Anterior cingulate cortex (tissue), 58 donors: Measurements from ENCODE around the gene UBE2E2.

ENCODE experiments used
- DNase-seq, 58 donors: peaks; one replicate each; lab custom pipeline; 2025; lab: John Stamatoyannopoulos, UW

Gene UBE2E2

DNA sequence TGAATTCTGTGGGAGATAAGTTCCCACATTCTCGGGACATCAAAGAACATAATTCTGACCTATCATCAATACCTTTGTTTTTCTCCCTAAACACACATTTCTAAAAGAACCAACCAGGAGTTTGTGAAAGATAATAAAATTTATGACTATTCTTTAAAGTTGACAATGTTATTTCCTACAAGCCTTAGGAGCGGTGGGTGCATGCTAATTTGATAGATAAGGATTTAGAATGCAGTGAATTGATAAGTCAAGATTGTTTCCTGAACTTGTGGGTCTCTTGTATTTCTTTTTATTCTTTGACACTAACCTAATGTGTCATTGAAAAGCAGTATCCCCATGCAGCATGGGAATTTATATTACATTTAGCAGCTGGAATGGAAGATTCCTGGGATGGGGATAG lies 10.3 kb upstream of the UBE2E2 start:
- DNase-seq, result no peak

DNA sequence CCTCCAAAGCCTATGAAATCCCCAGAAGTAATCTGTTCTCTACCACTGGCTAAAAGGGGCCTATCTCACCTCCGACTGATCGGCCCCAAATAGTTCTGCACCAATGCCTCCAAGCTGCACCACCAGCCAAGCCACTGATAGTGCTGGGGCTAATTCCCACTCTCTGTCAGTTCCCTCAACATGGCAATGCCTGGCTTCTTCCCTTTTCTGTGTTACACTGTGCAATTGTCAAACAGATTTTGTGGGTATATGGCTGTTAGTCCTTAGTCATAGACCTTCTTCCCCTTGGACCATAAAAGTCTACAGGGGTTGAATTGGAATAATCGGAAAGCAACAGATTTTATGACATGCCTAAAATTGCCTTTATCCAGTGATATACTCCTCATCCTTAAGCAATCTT lies 9.3 kb upstream of the UBE2E2 start:
- DNase-seq, result no peak

DNA sequence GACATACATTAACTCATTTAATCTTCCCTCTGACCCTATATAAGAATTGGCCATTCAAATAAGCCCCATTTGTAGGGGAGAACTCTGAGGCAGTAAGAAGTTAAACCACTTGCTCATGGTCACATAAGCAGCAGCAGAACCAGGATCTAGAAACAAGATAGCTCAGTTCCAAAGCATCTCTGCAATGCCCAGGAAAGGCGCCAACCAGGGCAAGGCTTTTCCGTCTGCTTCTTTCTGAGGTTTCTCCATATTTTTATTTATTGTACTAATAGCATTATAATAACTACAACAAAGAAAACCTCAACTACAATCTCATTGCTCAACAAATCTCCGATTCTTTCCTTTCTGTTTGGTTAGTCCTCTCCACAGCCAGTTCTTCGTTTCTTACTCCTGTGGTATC lies 4.3 kb upstream of the UBE2E2 start:
- no peak for DNase-seq

DNA sequence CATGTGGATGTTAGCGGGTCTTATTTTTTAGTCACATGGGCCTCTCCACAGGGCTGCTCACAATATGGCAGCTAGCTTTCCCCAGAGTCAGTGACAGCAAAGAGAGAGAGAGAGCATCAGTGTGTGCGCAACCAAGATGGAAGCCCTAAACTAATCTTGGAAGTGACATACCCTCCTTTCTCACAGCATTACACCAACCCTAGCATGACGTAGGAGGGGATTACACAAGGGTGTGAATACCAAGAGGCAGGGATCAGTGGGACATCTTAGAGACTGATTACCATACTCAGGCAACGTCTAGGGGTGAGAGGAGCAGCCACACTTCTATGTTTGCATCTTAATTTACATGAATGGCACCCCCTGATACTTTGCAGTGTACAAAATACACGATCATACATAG lies 3.5 kb upstream of the UBE2E2 start:
- no peak for DNase-seq

GRCh38 chr3:23201154-23201838 lies 1.8 kb upstream of the UBE2E2 start:
- no peak for DNase-seq

- peak in 38 of 58 donors; percentile 23 to 83 (median 64) for DNase-seq
These were observed 765 bp upstream of the UBE2E2 start for GRCh38 chr3:23202203-23202920.

DNA sequence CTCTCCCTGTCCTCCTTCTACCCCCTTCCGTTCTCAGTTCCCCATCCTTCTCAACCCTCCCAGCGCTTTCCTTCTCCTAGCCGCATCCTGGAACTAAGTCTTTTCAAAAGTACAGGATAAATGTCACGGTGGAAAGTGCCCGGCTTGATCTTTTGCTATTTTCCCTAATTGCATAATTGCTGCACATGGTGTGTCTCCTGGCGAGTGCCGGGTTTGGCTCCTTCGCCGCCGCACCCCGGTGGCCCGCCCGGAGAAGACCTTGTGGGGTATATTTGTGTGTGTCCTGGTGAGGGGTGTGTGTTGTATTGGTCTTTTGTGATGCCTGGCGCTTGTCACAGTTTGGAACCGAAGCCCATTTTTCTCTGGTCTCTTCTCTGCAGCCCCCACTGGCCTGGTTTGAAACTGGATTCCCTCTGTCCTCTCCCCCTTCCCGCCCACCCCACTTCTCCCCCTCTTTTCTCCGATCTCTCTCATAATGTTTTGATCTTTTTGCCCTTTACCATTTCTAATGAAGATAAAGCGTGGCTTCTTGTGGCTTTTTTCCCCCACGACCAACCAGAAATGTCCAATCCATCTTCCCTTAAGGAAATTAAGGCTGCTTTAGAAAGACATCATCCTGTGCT lies 692 bp downstream of the UBE2E2 start:
- peak in 37 of 58 donors; percentile 9 to 70 (median 46) for DNase-seq

- no peak for DNase-seq
These were observed 3.2 kb downstream of the UBE2E2 start for GRCh38 chr3:23206366-23206765.

GRCh38 chr3:23209103-23209502 lies 6.0 kb downstream of the UBE2E2 start:
- no peak for DNase-seq

DNA sequence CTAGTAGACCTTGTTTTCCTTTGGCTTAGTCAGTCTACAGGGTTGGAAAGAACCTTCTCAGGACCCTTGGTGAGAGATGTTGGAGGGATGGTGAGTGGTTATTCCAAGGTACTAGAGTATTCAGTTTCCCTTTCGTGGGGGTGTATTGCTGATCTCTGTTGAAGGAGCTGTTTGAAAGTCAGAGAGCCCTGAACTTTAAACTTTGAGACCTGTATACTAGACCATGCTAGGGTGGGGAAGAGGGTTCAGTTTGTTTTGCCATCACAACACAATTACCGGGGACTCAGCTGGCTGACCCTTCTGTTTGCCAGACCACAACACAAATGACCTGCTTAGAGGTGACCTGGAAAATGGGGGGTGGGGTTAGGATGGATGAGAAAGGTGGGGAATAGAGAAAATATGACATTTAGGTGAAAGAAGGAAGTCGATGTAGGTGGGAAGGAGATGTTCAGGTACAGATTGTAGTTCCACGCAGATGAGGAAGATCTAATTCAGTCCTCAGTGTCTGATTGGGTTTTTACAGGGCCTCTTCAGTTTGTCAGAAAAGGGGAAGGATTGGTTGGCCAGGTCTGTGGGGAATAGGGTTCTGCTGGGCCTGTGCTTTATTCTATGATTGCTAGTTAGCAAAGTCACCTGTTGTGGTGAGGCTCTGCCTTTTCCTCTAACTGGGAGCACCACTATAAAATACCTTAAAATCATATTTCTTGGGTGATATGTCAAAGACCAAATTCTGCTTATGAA lies 6.8 kb downstream of the UBE2E2 start:
- no peak for DNase-seq

GRCh38 chr3:23213813-23214212 lies 10.7 kb downstream of the UBE2E2 start:
- no peak for DNase-seq

DNA sequence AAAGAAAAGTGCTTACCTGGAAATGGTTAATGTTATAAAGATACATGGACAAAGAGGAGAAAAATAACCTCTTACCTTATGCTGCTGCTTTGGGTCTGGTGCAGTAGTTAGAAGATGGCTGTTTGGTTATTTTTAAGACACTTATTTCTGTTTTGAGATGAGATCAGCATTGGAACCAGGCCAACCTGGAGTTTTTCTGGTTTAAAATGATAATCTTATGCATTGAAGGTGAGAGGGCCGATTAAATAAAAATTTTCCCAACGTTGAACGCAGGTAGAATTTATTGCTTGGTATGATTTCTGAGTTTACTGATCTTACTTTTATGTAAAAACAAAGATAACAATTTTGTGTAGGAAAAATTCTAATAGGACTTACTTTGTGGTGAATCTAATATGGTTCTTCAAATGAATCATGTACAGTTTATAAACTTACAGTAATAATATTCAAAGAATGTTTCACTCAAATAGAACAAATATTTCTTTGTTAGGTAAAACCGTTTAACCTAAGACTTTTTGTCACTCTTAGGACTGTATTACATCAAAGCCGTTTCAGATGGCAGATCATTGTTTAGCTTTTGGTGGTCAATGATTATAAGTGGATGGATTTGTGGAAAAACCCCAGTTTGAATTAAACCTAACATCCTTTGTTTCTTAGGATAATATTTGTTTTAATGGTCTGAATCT lies 14.9 kb downstream of the UBE2E2 start:
- peak in 1 of 58 donors; percentile 13 for DNase-seq

- DNase-seq, result no peak
These were observed 16.0 kb downstream of the UBE2E2 start for GRCh38 chr3:23219117-23219516.

DNA sequence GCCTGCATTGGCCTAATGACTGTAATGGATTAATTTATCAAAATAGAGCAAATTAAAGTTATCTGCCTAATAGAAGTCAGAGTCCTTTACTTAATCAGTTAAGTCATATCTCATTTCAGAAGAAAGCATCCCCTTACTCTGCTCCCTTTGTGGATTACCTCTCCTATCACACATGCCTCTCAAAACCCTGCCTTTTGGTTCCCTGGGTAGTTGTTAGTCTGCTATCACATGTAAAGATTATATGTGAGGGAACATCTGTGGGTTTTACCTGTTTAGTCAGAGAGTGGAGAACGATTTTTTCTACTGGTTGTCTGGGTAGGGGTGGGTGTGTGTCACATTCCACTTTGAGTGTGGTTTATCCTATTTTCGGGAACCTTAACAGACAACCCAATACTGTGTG lies 16.4 kb downstream of the UBE2E2 start:
- DNase-seq, result no peak

DNA sequence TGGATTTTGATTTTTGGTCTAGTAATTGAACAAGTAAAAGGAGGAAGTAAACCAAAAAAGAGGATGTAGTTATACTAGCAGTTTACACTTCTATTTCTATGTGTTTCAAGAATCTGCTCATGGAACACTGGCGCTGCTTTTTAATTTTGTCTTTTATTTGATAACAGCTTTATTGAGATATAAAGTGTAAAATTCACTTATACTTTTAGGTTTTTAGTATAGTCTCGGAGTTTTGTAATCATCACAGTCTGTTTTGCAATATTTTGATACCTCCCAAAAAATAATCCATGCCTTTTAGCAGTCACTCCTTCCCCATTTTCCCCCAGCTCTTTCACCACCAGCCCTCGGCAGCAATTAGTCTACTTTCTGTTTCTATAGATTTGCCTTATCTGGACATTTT lies 18.0 kb downstream of the UBE2E2 start:
- no peak for DNase-seq

- no peak for DNase-seq
These were observed 28.9 kb downstream of the UBE2E2 start for GRCh38 chr3:23232016-23232415.

- DNase-seq, result no peak
These were observed 29.7 kb downstream of the UBE2E2 start for GRCh38 chr3:23232854-23233253.

DNA sequence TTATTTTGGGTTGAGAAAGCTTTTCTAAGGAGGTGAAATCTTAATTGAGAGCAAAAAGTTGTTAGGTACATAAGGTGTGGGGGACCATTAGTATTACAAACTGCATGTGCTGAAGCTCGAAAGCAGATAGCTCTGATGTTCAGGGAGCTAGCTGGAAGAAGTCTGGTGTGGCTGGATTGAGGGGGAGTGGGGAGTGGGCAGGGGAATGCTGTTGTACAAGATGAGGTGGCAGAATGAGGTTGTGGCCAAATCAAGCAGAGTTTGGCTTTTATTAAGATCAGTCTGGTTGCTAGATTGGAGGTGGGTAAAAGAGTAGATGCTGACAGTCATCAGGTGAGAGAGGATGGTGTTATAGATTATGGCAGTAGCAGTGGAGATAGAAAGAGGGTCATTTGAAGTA lies 32.1 kb downstream of the UBE2E2 start:
- no peak for DNase-seq

GRCh38 chr3:23236890-23237289 lies 33.8 kb downstream of the UBE2E2 start:
- DNase-seq, result no peak

DNA sequence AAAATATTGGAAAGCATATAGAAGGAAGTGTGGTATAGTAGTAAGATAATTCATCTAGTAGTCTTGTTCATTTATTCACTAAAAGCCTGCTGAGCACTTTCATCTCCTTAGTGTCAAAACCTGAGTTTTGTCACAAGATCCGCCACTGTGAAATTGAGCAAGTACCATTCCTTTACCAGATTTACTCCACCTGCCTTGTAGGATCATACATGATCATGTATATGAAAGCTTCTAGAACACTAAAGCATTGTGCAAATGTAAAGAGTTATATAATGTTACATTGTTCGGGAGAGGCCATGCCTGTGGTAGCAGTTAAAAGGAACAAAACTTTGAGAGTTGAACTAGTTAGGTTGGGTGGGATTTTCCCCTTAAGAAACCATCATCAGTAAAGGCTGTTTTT lies 35.0 kb downstream of the UBE2E2 start:
- DNase-seq, result no peak

GRCh38 chr3:23238578-23238977 lies 35.5 kb downstream of the UBE2E2 start:
- DNase-seq, result no peak
